ENCODE data around the gene TP53TG3C.
"Not testable (repeated sequence)": the region's sequence is repeated elsewhere in the genome, so short reads cannot be mapped to it uniquely, and the experiment has no call there.

The TP53TG3C gene

DNA sequence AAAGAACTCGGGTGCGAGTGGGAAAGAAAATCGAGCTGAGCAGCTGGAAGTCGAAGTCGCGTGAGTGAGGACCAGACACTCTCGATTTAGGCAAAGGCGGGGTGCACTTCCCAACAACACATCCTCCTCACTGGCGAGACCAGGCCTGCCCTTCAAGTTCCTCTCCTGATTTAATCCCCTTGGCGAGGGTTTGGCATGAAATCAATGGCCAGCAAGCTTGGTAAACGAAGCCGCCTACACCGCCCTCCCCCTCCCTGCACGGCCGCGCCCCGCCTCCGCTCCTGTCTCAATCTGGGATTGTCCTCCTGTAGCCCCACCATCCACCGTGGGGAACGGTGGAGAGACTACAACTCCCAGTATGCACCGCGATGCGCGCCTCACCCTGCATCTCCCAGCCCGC lies at the start of gene TP53TG3C:
Gene TP53TG3C, plus strand, starts transcription at position 301 of the 400 bp plus-strand sequence. Its CDS starts 68 bp downstream, at position 369.
- DNase-seq (ENCODE audit: low read depth), result not testable (repeated sequence)
